ENCODE results near the gene ZMYND10. TPM values are rescaled to one million over a fixed set of nuclear protein-coding genes. Genes with fewer than 3 reads are reported as not detected.

The ZMYND10 gene
- polyA plus RNA-seq, 1 donor (not counting 4 experiments of a cell fraction or from before 2014, with no cell fraction given) = 0.21 TPM

GRCh38 chr3:50333744-50334328 is 11.7 kb downstream of the ZMYND10 start:
- peaks cover 34% of the 10 kb centered on the region for H3K4me1 ChIP-seq (ENCODE audit: control insufficient read depth, extremely low read depth, insufficient read depth, low read length)
- DNase-seq (ENCODE audit: low read depth, low spot score) = no peak

GRCh38 chr3:50331364-50331907 is 14.1 kb downstream of the ZMYND10 start:
- peaks cover 72% of the 10 kb centered on the region for H3K79me2 ChIP-seq (ENCODE audit: control insufficient read depth, insufficient read depth, low read length)
- no peaks in the 10 kb centered on the region for H3K9me1 ChIP-seq (ENCODE audit: control insufficient read depth, extremely low read depth, insufficient read depth, low read length)
- FAIRE-seq (no peak), DNase-seq (ENCODE audit: low read depth, low spot score) (no peak)
- H2AFZ ChIP-seq (ENCODE audit: control insufficient read depth, low read length) = no peak overlapping the region
- no peak overlapping the region for H3K9ac ChIP-seq (ENCODE audit: control insufficient read depth, extremely low read depth, insufficient read depth, low read length)
- dilution Hi-C loops (cut with MboI; ENCODE audit: extremely low pct_ligation_motif_present, low sequenced_read_pairs) = no loop called here
- H3K4me2 ChIP-seq (ENCODE audit: control insufficient read depth, extremely low read depth, insufficient read depth, low read depth, low read length) = no peak overlapping the region
- no peak overlapping the region for H3K4me3 ChIP-seq (ENCODE audit: control insufficient read depth in 2 of 3, extremely low read depth in 1 of 3, insufficient read depth in 2 of 3, low read depth in 1 of 3, low read length in 3 of 3)
- peaks cover 7% of the 10 kb centered on the region for H4K20me1 ChIP-seq (ENCODE audit: control insufficient read depth, extremely low read depth, insufficient read depth, low read length)
- no peaks in the 10 kb centered on the region for H3K9me3 ChIP-seq (ENCODE audit: control insufficient read depth, low read depth, low read length)
- H3K4me1 ChIP-seq (ENCODE audit: control insufficient read depth, extremely low read depth, insufficient read depth, low read length) = peaks cover 34% of the 10 kb centered on the region
- TF ChIP-seq EZH2 (IDR thresholded peaks at IDR 0.05; ENCODE audit: low read length) = no peak
- TF ChIP-seq CTCF (optimal IDR thresholded peaks at IDR 0.05 in 1 of 3, IDR thresholded peaks at IDR 0.05 in 1 of 3, conservative IDR thresholded peaks at IDR 0.05 in 1 of 3; ENCODE audit: extremely low read depth in 1 of 3, insufficient read depth in 2 of 3, low read length in 3 of 3) = no peak
- H3K36me3 ChIP-seq (ENCODE audit: control insufficient read depth in 2 of 2, extremely low read depth in 1 of 2, insufficient read depth in 2 of 2, low read length in 2 of 2) = peaks cover 31 to 33% of the 10 kb centered on the region in 2 experiments
- no peak overlapping the region for H3K27ac ChIP-seq (ENCODE audit: control insufficient read depth, insufficient read depth, low read length)
- H3K27me3 ChIP-seq (ENCODE audit: control insufficient read depth, extremely low read depth, insufficient read depth, low read length) = no peaks in the 10 kb centered on the region

More at GRCh38 chr3:50333744-50334328, 11.7 kb downstream of the ZMYND10 start:
- Histone ChIP-seq H3K9me3 (ENCODE audit: control insufficient read depth, low read depth, low read length) (no peaks in the 10 kb centered on the region), H3K4me2 (ENCODE audit: control insufficient read depth, extremely low read depth, insufficient read depth, low read depth, low read length) (peak overlapping the region; percentile 1), H3K9me1 (ENCODE audit: control insufficient read depth, extremely low read depth, insufficient read depth, low read length) (no peaks in the 10 kb centered on the region), H3K9ac (ENCODE audit: control insufficient read depth, extremely low read depth, insufficient read depth, low read length) (no peak overlapping the region), H2AFZ (ENCODE audit: control insufficient read depth, low read length) (no peak overlapping the region), H3K27ac (ENCODE audit: control insufficient read depth, insufficient read depth, low read length) (no peak overlapping the region), H3K36me3 (ENCODE audit: control insufficient read depth in 2 of 2, extremely low read depth in 1 of 2, insufficient read depth in 2 of 2, low read length in 2 of 2) (peaks cover 31 to 33% of the 10 kb centered on the region in 2 experiments), H4K20me1 (ENCODE audit: control insufficient read depth, extremely low read depth, insufficient read depth, low read length) (peaks cover 7% of the 10 kb centered on the region), H3K4me3 (ENCODE audit: control insufficient read depth in 2 of 3, extremely low read depth in 1 of 3, insufficient read depth in 2 of 3, low read depth in 1 of 3, low read length in 3 of 3) (no peak overlapping the region), H3K27me3 (ENCODE audit: control insufficient read depth, extremely low read depth, insufficient read depth, low read length) (no peaks in the 10 kb centered on the region), H3K79me2 (ENCODE audit: control insufficient read depth, insufficient read depth, low read length) (peaks cover 66% of the 10 kb centered on the region)
- FAIRE-seq = no peak
- dilution Hi-C loops (cut with MboI; ENCODE audit: extremely low pct_ligation_motif_present, low sequenced_read_pairs) = no loop called here
- no peak for TF ChIP-seq EZH2 (IDR thresholded peaks at IDR 0.05; ENCODE audit: low read length)
- no peak for TF ChIP-seq CTCF (optimal IDR thresholded peaks at IDR 0.05 in 1 of 3, IDR thresholded peaks at IDR 0.05 in 1 of 3, conservative IDR thresholded peaks at IDR 0.05 in 1 of 3; ENCODE audit: extremely low read depth in 1 of 3, insufficient read depth in 2 of 3, low read length in 3 of 3)
